Measurements from ENCODE around the gene TRIM63. TPM values are rescaled to one million over a fixed set of nuclear protein-coding genes. Genes with fewer than 3 reads are reported as not detected.
A peak's percentile ranks its signal among the peaks of the same experiment; 100 is the strongest.

TRIM63 gene
- total RNA-seq, 2 donors from 2014 or later, result not detected

GRCh38 chr1:26023009-26023408 is 44.4 kb downstream of the TRIM63 start:
- Mint-ChIP-seq H3K4me3 (no peak overlapping the region), H3K4me1 (peaks cover 19% of the 10 kb centered on the region), H3K9me3 (no peaks in the 10 kb centered on the region), H3K27ac (no peak overlapping the region), H3K36me3 (ENCODE audit: low read depth) (no peaks in the 10 kb centered on the region), H3K27me3 (ENCODE audit: insufficient read depth) (peaks cover 2% of the 10 kb centered on the region)
- Histone ChIP-seq H3K36me3 (ENCODE audit: control insufficient read depth, insufficient read depth, low read length) (no peaks in the 10 kb centered on the region), H3K4me3 (ENCODE audit: low read length) (no peak overlapping the region), H3K27ac (ENCODE audit: low read depth, low read length) (no peak overlapping the region), H3K9ac (ENCODE audit: extremely low read depth, low read length, poor library complexity, severe bottlenecking) (no peak overlapping the region), H3K9me3 (ENCODE audit: control insufficient read depth, low read length) (no peaks in the 10 kb centered on the region), H3K4me1 (ENCODE audit: control insufficient read depth, insufficient read depth, low read length) (peaks cover 2% of the 10 kb centered on the region), H3K27me3 (ENCODE audit: control insufficient read depth, insufficient read depth, low read length, poor library complexity, severe bottlenecking) (no peaks in the 10 kb centered on the region)
- no peak for TF ChIP-seq CTCF (conservative IDR thresholded peaks at IDR 0.05)
- 88 to 92% methylated on average over 3 to 13 of the region's 13 CpGs for WGBS, 2 experiments (ENCODE audit: insufficient coverage in 1 of 2, insufficient read length in 1 of 2)
- no peak for DNase-seq

DNA sequence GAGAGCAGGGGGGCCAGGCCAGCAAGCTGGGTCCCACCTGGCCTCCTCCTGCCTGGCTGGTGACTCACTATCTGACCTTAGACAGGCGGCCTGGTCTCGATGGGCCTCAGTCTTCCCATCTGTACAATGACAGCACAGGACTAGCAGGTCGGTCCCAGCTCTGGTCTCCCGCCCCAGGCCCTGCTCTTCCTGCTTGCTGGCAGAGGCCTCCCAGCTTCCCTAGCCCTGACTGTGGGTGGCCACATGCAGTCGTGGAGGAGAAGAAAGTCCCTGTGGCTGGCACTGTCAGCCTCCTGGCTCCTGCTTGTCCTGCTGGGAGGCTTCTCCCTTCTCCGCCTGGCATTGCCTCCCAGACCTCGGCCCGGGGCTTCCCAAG is 45.0 kb downstream of the TRIM63 start:
- DNase-seq, result no peak
- no peak for TF ChIP-seq CTCF (conservative IDR thresholded peaks at IDR 0.05)
- Histone ChIP-seq H3K36me3 (ENCODE audit: control insufficient read depth, insufficient read depth, low read length) (no peaks in the 10 kb centered on the region), H3K27ac (ENCODE audit: low read depth, low read length) (no peak overlapping the region), H3K4me3 (ENCODE audit: low read length) (no peak overlapping the region), H3K27me3 (ENCODE audit: control insufficient read depth, insufficient read depth, low read length, poor library complexity, severe bottlenecking) (no peaks in the 10 kb centered on the region), H3K9me3 (ENCODE audit: control insufficient read depth, low read length) (no peaks in the 10 kb centered on the region), H3K9ac (ENCODE audit: extremely low read depth, low read length, poor library complexity, severe bottlenecking) (no peak overlapping the region), H3K4me1 (ENCODE audit: control insufficient read depth, insufficient read depth, low read length) (peaks cover 2% of the 10 kb centered on the region)
- 93% methylated on average over 4 to 8 of the region's 8 CpGs for WGBS, 2 experiments (ENCODE audit: insufficient coverage in 1 of 2, insufficient read length in 1 of 2)
- Mint-ChIP-seq H3K27me3 (ENCODE audit: insufficient read depth) (peaks cover 2% of the 10 kb centered on the region), H3K36me3 (ENCODE audit: low read depth) (no peaks in the 10 kb centered on the region), H3K27ac (no peak overlapping the region), H3K4me1 (peaks cover 19% of the 10 kb centered on the region), H3K9me3 (no peaks in the 10 kb centered on the region), H3K4me3 (no peak overlapping the region)

DNA sequence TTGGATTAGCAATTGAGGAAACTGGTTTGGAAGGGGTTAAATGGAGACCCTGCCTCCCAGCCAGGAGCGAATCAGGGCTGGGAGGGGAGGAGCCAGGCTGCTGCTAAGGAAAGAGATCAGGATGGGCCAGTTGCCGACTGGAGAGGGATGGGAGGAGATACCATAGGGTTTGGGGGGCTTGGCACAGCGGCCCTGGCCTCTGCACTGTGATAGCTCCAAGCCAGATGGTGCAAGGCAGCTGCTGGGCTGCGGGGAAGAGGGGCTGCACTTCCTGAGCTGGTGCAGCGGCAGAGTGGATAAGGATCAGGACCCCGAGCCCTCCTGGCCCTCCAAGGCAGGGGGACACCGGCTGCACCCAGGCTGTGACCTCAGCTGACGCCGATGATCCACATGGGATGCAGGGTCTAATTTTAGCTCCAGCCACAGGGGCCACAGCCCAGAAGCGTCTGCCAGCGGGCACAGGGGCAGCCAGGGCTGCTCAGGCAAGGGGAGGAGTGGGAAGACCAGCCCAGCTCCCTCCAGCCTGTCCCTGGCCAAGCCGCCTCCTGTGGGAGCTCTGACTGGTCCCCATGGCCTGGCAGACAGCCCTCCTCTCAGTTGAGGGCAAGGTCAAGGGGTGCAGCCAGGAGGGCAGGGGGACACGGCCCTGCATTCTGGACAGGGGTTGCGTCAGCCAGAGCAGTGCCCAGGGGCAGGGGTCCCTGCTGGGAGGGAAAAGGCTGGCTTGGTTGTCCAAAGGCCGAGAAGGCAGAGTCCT is 45.6 kb downstream of the TRIM63 start, which contains the start of gene EXTL1:
EXTL1 (plus strand) TSS at position 129 of the 757 bp plus-strand sequence. CDS start 872 bp downstream, outside the sequence.
- peaks cover 19% of the 10 kb centered on the region for H3K4me1 Mint-ChIP-seq
- Histone ChIP-seq H3K27ac (ENCODE audit: low read depth, low read length) (peak within 1 kb of the TSS; percentile 37), H3K27me3 (ENCODE audit: control insufficient read depth, insufficient read depth, low read length, poor library complexity, severe bottlenecking) (no peaks in the 10 kb centered on the region)

More for the DNA sequence above, 45.6 kb downstream of the TRIM63 start, which contains the start of gene EXTL1:
- H3K36me3 Mint-ChIP-seq (ENCODE audit: low read depth), result no peaks in the 10 kb centered on the region
- H3K4me1 ChIP-seq (ENCODE audit: control insufficient read depth, insufficient read depth, low read length), result peaks cover 2% of the 10 kb centered on the region
- no peaks in the 10 kb centered on the region for H3K9me3 Mint-ChIP-seq
- peak within 1 kb of the TSS; percentile 77 for H3K4me3 ChIP-seq (ENCODE audit: low read length)
- no peaks in the 10 kb centered on the region for H3K9me3 ChIP-seq (ENCODE audit: control insufficient read depth, low read length)
- no peak within 1 kb of the TSS for H3K9ac ChIP-seq (ENCODE audit: extremely low read depth, low read length, poor library complexity, severe bottlenecking)
- peak; percentile 91 for DNase-seq
- peaks cover 2% of the 10 kb centered on the region for H3K27me3 Mint-ChIP-seq (ENCODE audit: insufficient read depth)
- peak within 1 kb of the TSS; percentile 65 for H3K4me3 Mint-ChIP-seq
- TF ChIP-seq CTCF (conservative IDR thresholded peaks at IDR 0.05), result no peak
- no peaks in the 10 kb centered on the region for H3K36me3 ChIP-seq (ENCODE audit: control insufficient read depth, insufficient read depth, low read length)
- 48 to 58% methylated on average over 9 to 15 of the region's 15 CpGs for WGBS, 2 experiments (ENCODE audit: insufficient coverage in 1 of 2, insufficient read length in 1 of 2)
- peak within 1 kb of the TSS; percentile 84 for H3K27ac Mint-ChIP-seq

All from endodermal cell (in vitro differentiated cells).